ENCODE results near the gene ZNF22. TPM values are rescaled to one million over a fixed set of nuclear protein-coding genes. Genes with fewer than 3 reads are reported as not detected.

Gene ZNF22
- total RNA-seq, 1 experiment from 2014 or later: 13.5 TPM

GRCh38 chr10:44986179-44986578 is 14.5 kb upstream of the ZNF22 start:
- Histone ChIP-seq H3K4me3 (replicated peaks in 1 of 2; ENCODE audit: low read depth in 1 of 2, low read length in 2 of 2) (no peak overlapping the region), H4K20me1 (ENCODE audit: insufficient read depth) (no peaks in the 10 kb centered on the region), H3K9me3 (ENCODE audit: control insufficient read depth in 1 of 2, insufficient read depth in 1 of 2, low read depth in 1 of 2, low read length in 2 of 2) (no peaks in the 10 kb centered on the region), H3K9me2 (ENCODE audit: insufficient read depth) (no peaks in the 10 kb centered on the region), H3K79me2 (ENCODE audit: insufficient read depth, low read length) (no peaks in the 10 kb centered on the region), H3K4me1 (ENCODE audit: control insufficient read depth in 1 of 2, insufficient read depth in 2 of 2, low read length in 2 of 2) (peaks cover 9 to 16% of the 10 kb centered on the region in 2 experiments), H3K27me3 (ENCODE audit: insufficient read depth, low read length) (no peaks in the 10 kb centered on the region), H3K27ac (ENCODE audit: low read depth, low read length) (no peak overlapping the region), H3K36me3 (ENCODE audit: control insufficient read depth in 1 of 2, insufficient read depth in 2 of 2, low read length in 2 of 2) (no peaks in the 10 kb centered on the region), H3K9ac (ENCODE audit: low read length) (no peak overlapping the region), H3K4me2 (ENCODE audit: low read length) (no peak overlapping the region), H2AFZ (ENCODE audit: low read depth, low read length, poor library complexity, severe bottlenecking) (no peak overlapping the region)
- DNase-seq (ENCODE audit: low read depth, low spot score): no peak
- ChIA-PET CTCF (no interaction called here), POLR2A (no interaction called here), RAD21 (ENCODE audit: low non-redundant PET in 1 of 2, low total read pairs in 2 of 2, uncharacterized antibody in 2 of 2, unreplicated experiment in 2 of 2) (no interaction called here)
- intact Hi-C loops (cut with micrococcal nuclease): no loop called here
- TF ChIP-seq, protein P1, sequence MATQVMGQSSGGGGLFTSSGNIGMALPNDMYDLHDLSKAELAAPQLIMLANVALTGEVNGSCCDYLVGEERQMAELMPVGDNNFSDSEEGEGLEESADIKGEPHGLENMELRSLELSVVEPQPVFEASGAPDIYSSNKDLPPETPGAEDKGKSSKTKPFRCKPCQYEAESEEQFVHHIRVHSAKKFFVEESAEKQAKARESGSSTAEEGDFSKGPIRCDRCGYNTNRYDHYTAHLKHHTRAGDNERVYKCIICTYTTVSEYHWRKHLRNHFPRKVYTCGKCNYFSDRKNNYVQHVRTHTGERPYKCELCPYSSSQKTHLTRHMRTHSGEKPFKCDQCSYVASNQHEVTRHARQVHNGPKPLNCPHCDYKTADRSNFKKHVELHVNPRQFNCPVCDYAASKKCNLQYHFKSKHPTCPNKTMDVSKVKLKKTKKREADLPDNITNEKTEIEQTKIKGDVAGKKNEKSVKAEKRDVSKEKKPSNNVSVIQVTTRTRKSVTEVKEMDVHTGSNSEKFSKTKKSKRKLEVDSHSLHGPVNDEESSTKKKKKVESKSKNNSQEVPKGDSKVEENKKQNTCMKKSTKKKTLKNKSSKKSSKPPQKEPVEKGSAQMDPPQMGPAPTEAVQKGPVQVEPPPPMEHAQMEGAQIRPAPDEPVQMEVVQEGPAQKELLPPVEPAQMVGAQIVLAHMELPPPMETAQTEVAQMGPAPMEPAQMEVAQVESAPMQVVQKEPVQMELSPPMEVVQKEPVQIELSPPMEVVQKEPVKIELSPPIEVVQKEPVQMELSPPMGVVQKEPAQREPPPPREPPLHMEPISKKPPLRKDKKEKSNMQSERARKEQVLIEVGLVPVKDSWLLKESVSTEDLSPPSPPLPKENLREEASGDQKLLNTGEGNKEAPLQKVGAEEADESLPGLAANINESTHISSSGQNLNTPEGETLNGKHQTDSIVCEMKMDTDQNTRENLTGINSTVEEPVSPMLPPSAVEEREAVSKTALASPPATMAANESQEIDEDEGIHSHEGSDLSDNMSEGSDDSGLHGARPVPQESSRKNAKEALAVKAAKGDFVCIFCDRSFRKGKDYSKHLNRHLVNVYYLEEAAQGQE (IDR thresholded peaks at IDR 0.05; ENCODE audit: low read depth): no peak
- TF ChIP-seq SIN3A (IDR thresholded peaks at IDR 0.05; ENCODE audit: low read depth) (no peak), CEBPB (IDR thresholded peaks at IDR 0.05; ENCODE audit: low read depth) (no peak), SP1 (IDR thresholded peaks at IDR 0.05; ENCODE audit: low read depth) (no peak), ZFX (IDR thresholded peaks at IDR 0.05) (no peak), JUND (IDR thresholded peaks at IDR 0.05) (no peak), TCF7L2 (IDR thresholded peaks at IDR 0.05; ENCODE audit: borderline replicate concordance, extremely low read depth, insufficient read depth, insufficient read length) (no peak), EGR1 (IDR thresholded peaks at IDR 0.05; ENCODE audit: low read depth) (no peak), RAD21 (IDR thresholded peaks at IDR 0.05; ENCODE audit: low read depth) (no peak), POLR2A (IDR thresholded peaks at IDR 0.05; ENCODE audit: borderline replicate concordance, extremely low read depth, insufficient read depth, insufficient read length) (no peak), ELF1 (IDR thresholded peaks at IDR 0.05; ENCODE audit: borderline replicate concordance, low read depth) (no peak), ZBTB33 (IDR thresholded peaks at IDR 0.05; ENCODE audit: extremely low read depth, insufficient replicate concordance, low read length) (no peak), MAX (IDR thresholded peaks at IDR 0.05) (no peak), EZH2phosphoT487 (IDR thresholded peaks at IDR 0.05; ENCODE audit: borderline replicate concordance) (no peak)
- ATAC-seq: no peak
- BruUV-seq (replicated peaks): no TSS peak
